CD14-positive monocyte (primary cell): ENCODE data around the gene OXER1. TPM values are rescaled to one million over a fixed set of nuclear protein-coding genes. Genes with fewer than 3 reads are reported as not detected.

ENCODE experiments used
- DNase-seq, 3 donors: peaks; one replicate each; pipeline ENCODE4 v3.0.0-alpha.2; 2011 to 2022
- H2AFZ ChIP-seq: 2 replicates; pipeline ENCODE4 v1.6.0; 2012; ENCODE audit warnings: mild to moderate bottlenecking, low read depth, low read length, inconsistent platforms; ENCODE audit not compliant: insufficient read depth, poor library complexity, severe bottlenecking
- H3K27ac ChIP-seq, 2 donors: 1 replicate in 1 of 2; 2 replicates in 1 of 2; pipeline ENCODE4 v1.5.1; 2012 to 2013; ENCODE audit warnings: low read length in 2 of 2, control low read depth in 1 of 2, inconsistent platforms in 1 of 2, low read depth in 1 of 2, mild to moderate bottlenecking in 1 of 2
- H3K27me3 ChIP-seq, 2 donors: one replicate each; pipeline versions ENCODE4 v1.6.0 to v1.6.1; 2011 to 2013; ENCODE audit warnings: low read length in 2 of 2; ENCODE audit not compliant: control insufficient read depth in 2 of 2, insufficient read depth in 2 of 2
- H3K36me3 ChIP-seq, 2 donors: replicated peaks in 1 of 2; 1 replicate in 1 of 2; 2 replicates in 1 of 2; pipeline versions ENCODE4 v1.5.1 to v1.6.1; 2012 to 2013; ENCODE audit warnings: low read length in 2 of 2, control low read depth in 1 of 2, inconsistent platforms in 1 of 2, mild to moderate bottlenecking in 1 of 2; ENCODE audit not compliant: insufficient read depth in 2 of 2, control insufficient read depth in 1 of 2
- H3K4me1 ChIP-seq, 2 donors: 1 replicate in 1 of 2; 2 replicates in 1 of 2; pipeline versions ENCODE4 v1.5.1 to v1.6.1; 2012 to 2013; ENCODE audit warnings: low read length in 2 of 2, control low read depth in 1 of 2, inconsistent platforms in 1 of 2, mild to moderate bottlenecking in 1 of 2, moderate library complexity in 1 of 2; ENCODE audit not compliant: insufficient read depth in 2 of 2, control insufficient read depth in 1 of 2
- H3K4me2 ChIP-seq: replicated peaks from 2 replicates; pipeline ENCODE3; 2012; ENCODE audit warnings: low read length, moderate library complexity, mild to moderate bottlenecking; ENCODE audit not compliant: poor library complexity, severe bottlenecking; ENCODE audit errors: extremely low read depth
- H3K4me3 ChIP-seq, 3 experiments: fragments of 200-600 bp in 1 of 3; sonication (generic) in 1 of 3; replicated peaks in 1 of 3; 1 replicate in 2 of 3; 2 replicates in 1 of 3; pipeline ENCODE4 v1.5.1; 2011 to 2013; ENCODE audit warnings: low read length in 3 of 3, mild to moderate bottlenecking in 3 of 3, control low read depth in 2 of 3, low read depth in 2 of 3, inconsistent platforms in 1 of 3, moderate library complexity in 1 of 3
- H3K79me2 ChIP-seq: 2 replicates; pipeline ENCODE4 v1.6.0; 2012; ENCODE audit warnings: mild to moderate bottlenecking, control low read depth, inconsistent platforms, low read length, moderate library complexity; ENCODE audit not compliant: insufficient read depth
- H3K9ac ChIP-seq: 2 replicates; pipeline ENCODE4 v1.6.0; 2017; ENCODE audit warnings: low read length, mild to moderate bottlenecking; ENCODE audit not compliant: insufficient read depth, poor library complexity, severe bottlenecking
- H3K9me3 ChIP-seq, 2 donors: replicated peaks in 1 of 2; 1 replicate in 1 of 2; 2 replicates in 1 of 2; pipeline versions ENCODE4 v1.5.1 to v1.6.1; 2012 to 2013; ENCODE audit warnings: low read length in 2 of 2, control low read depth in 1 of 2; ENCODE audit not compliant: control insufficient read depth in 1 of 2, insufficient read depth in 1 of 2
- H4K20me1 ChIP-seq: 2 replicates; pipeline ENCODE4 v1.6.0; 2012; ENCODE audit warnings: mild to moderate bottlenecking, low read length, control low read depth, moderate library complexity; ENCODE audit not compliant: insufficient read depth
- H3K27ac Mint-ChIP-seq, 7 donors: one replicate each; pipeline ENCODE4 v1.8.0; 2020; ENCODE audit warnings: mild to moderate bottlenecking in 7 of 7, mixed read lengths in 7 of 7, moderate library complexity in 6 of 7, inconsistent platforms in 2 of 7
- H3K27me3 Mint-ChIP-seq, 3 donors: one replicate each; pipeline ENCODE4 v1.8.0; 2021 to 2022; ENCODE audit warnings: low read depth in 3 of 3, mild to moderate bottlenecking in 3 of 3, mixed read lengths in 3 of 3, moderate library complexity in 3 of 3, inconsistent platforms in 1 of 3
- H3K36me3 Mint-ChIP-seq, 2 donors: one replicate each; pipeline ENCODE4 v1.8.0; 2020; ENCODE audit warnings: mixed read lengths in 2 of 2, inconsistent platforms in 1 of 2, mild to moderate bottlenecking in 1 of 2
- H3K4me1 Mint-ChIP-seq: one replicate; pipeline ENCODE4 v1.8.0; 2020; ENCODE audit warnings: mild to moderate bottlenecking, mixed read lengths
- H3K4me3 Mint-ChIP-seq, 2 donors: one replicate each; pipeline ENCODE4 v1.8.0; 2020; ENCODE audit warnings: mild to moderate bottlenecking in 2 of 2, mixed read lengths in 2 of 2, moderate library complexity in 1 of 2
- H3K9me3 Mint-ChIP-seq, 7 donors: one replicate each; pipeline ENCODE4 v1.8.0; 2020 to 2022; ENCODE audit warnings: mixed read lengths in 7 of 7, mild to moderate bottlenecking in 6 of 7, moderate library complexity in 6 of 7, inconsistent platforms in 2 of 7
- WGBS: methylation state at CpG from one replicate; pipeline ENCODE4 v1.1.5; 2013; ENCODE audit warnings: missing lambda C conversion rate; ENCODE audit not compliant: insufficient coverage; 5-methylcytosine and 5-hydroxymethylcytosine counted together
- intact Hi-C, 2 donors: fragments of 100-400 bp; cut with micrococcal nuclease; formaldehyde crosslinking; loops; one replicate each; pipeline versions ENCODE4 v1.15.0 to v1.15.1; 2023
- polyA plus RNA-seq, 3 donors: library from polyadenylated mRNA; depleted of rRNA in 1 of 3; unstranded in 2 of 3; stranded (reverse) in 1 of 3; fragments of 300-500 nt in 2 of 3; fragments of >200 nt in 1 of 3; fragmentation: Illumina TruSeq in 2 of 3; gene quantifications; 1 replicate in 2 of 3; 2 replicates in 1 of 3; pipeline ENCODE4 v1.2.3, GENCODE V29; 2012 to 2021
- TF ChIP-seq, protein P1 (sequence below): fragments of 200-600 bp; IDR thresholded peaks from one replicate; pipeline ENCODE4 v1.8.0; 2022; ENCODE audit warnings: antibody characterized with exemption, mild to moderate bottlenecking

The OXER1 gene
- polyA plus RNA-seq, 3 donors: 3.8 to 13.3 (median 5.7) TPM

DNA sequence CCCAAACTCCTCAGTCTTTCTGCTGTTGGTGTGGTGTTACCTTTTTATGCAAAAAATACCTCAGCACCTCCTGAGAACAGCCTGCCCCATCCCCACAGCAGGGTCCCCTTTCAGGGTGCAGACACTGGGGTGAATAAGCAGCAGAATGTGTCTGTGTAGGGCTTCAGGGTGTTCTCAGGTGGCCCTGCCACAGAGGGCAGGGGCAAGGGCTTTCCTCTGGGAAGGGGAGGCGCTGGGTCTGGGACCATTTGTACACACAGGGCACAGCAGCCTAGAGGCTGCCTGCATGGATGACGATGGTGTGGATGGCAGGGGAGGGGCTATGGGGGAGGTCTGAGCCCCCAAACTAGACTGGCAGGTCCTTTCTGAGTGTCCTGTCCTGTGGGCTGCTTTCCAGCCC, 25.8 kb upstream of the OXER1 start:
- Histone ChIP-seq H3K4me1 (peaks cover 26 to 29% of the 10 kb centered on the region in 2 donors), H3K4me3 (no peak overlapping the region), H3K79me2 (peaks cover 40% of the 10 kb centered on the region), H2AFZ (no peak overlapping the region), H3K9ac (no peak overlapping the region), H4K20me1 (no peaks in the 10 kb centered on the region), H3K27me3 (no peaks in the 10 kb centered on the region), H3K4me2 (no peak overlapping the region), H3K9me3 (no peaks in the 10 kb centered on the region), H3K36me3 (peaks cover 3 to 13% of the 10 kb centered on the region in 2 donors), H3K27ac (no peak overlapping the region)
- TF ChIP-seq, protein P1, sequence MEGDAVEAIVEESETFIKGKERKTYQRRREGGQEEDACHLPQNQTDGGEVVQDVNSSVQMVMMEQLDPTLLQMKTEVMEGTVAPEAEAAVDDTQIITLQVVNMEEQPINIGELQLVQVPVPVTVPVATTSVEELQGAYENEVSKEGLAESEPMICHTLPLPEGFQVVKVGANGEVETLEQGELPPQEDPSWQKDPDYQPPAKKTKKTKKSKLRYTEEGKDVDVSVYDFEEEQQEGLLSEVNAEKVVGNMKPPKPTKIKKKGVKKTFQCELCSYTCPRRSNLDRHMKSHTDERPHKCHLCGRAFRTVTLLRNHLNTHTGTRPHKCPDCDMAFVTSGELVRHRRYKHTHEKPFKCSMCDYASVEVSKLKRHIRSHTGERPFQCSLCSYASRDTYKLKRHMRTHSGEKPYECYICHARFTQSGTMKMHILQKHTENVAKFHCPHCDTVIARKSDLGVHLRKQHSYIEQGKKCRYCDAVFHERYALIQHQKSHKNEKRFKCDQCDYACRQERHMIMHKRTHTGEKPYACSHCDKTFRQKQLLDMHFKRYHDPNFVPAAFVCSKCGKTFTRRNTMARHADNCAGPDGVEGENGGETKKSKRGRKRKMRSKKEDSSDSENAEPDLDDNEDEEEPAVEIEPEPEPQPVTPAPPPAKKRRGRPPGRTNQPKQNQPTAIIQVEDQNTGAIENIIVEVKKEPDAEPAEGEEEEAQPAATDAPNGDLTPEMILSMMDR: no peak
- WGBS: 100% methylated on average over 2 of the region's 2 CpGs
- Mint-ChIP-seq H3K4me1 (peaks cover 31% of the 10 kb centered on the region), H3K36me3 (peaks cover 20 to 26% of the 10 kb centered on the region in 2 donors), H3K4me3 (no peak overlapping the region), H3K27me3 (peaks cover 0 to 5% (median 2%) of the 10 kb centered on the region in 3 donors), H3K9me3 (peaks cover 0 to 1% (median 0%) of the 10 kb centered on the region in 7 donors), H3K27ac (no peak overlapping the region)
- intact Hi-C loops: no loop called here
- DNase-seq: no peak

DNA sequence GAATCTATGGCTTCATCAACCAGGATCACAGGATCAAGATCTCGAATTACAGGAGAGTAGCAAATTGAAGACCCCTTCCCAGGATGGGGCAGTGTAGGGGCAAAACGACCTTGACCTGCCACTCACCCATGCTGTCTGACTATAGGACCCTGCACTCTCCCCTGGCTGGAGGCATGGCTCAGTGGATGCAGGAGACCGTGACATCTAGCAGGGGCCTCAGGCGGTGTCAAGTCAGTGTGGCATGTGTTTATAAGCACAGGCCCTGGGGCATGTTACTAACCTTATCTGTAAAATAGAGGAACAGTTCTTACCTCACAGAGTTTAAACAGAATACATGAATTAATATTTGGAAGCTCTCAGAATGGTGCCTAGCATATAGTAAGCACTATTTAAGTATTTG, 24.9 kb upstream of the OXER1 start:
- H3K9me3 ChIP-seq: no peaks in the 10 kb centered on the region
- peaks cover 31% of the 10 kb centered on the region for H3K79me2 ChIP-seq
- H3K27ac Mint-ChIP-seq: peak overlapping the region in 1 of 7 donors; percentile 16
- H4K20me1 ChIP-seq: no peaks in the 10 kb centered on the region
- no peak overlapping the region for H3K4me3 Mint-ChIP-seq
- H3K27me3 Mint-ChIP-seq: peaks cover 0 to 5% (median 0%) of the 10 kb centered on the region in 3 donors
- peaks cover 0 to 1% (median 0%) of the 10 kb centered on the region in 7 donors for H3K9me3 Mint-ChIP-seq
- H3K4me1 ChIP-seq: peaks cover 17 to 21% of the 10 kb centered on the region in 2 donors
- H3K27me3 ChIP-seq: no peaks in the 10 kb centered on the region
- H3K9ac ChIP-seq: no peak overlapping the region
- no peak overlapping the region for H3K27ac ChIP-seq
- TF ChIP-seq, protein P1: no peak
- 100% methylated on average over 1 of the region's 4 CpGs for WGBS
- no peak overlapping the region for H3K4me2 ChIP-seq
- no peak overlapping the region for H3K4me3 ChIP-seq
- H3K4me1 Mint-ChIP-seq: peaks cover 23% of the 10 kb centered on the region
- DNase-seq: no peak
- no peak overlapping the region for H2AFZ ChIP-seq
- peaks cover 14 to 19% of the 10 kb centered on the region in 2 donors for H3K36me3 Mint-ChIP-seq
- intact Hi-C loops: no loop called here
- peaks cover 0 to 6% of the 10 kb centered on the region in 2 donors for H3K36me3 ChIP-seq
